Progenitor cell of endocrine pancreas (in vitro differentiated cells): ENCODE results near the gene TLK2. TPM values are rescaled to one million over a fixed set of nuclear protein-coding genes. Genes with fewer than 3 reads are reported as not detected.
"Not testable (repeated sequence)": the region's sequence is repeated elsewhere in the genome, so short reads cannot be mapped to it uniquely, and the experiment has no call there.

Source experiments
- DNase-seq: peaks from one replicate; pipeline ENCODE4 v3.0.0; 2021; ENCODE audit warnings: low spot score; ENCODE audit not compliant: unreplicated experiment
- H3K27ac Mint-ChIP-seq: 2 replicates; pipeline ENCODE4 v1.8.0; 2021; ENCODE audit warnings: mild to moderate bottlenecking, moderate library complexity, mixed read lengths
- H3K27me3 Mint-ChIP-seq: 2 replicates; pipeline ENCODE4 v1.8.0; 2021; ENCODE audit warnings: mixed read lengths
- H3K36me3 Mint-ChIP-seq: 2 replicates; pipeline ENCODE4 v1.8.0; 2022; ENCODE audit warnings: mixed read lengths; ENCODE audit not compliant: insufficient read depth
- H3K4me1 Mint-ChIP-seq: 2 replicates; pipeline ENCODE4 v1.8.0; 2021; ENCODE audit warnings: low read depth, mixed read lengths
- H3K4me3 Mint-ChIP-seq: 2 replicates; pipeline ENCODE4 v1.8.0; 2021; ENCODE audit warnings: low read depth, mild to moderate bottlenecking, moderate library complexity, mixed read lengths
- H3K9me3 Mint-ChIP-seq: 2 replicates; pipeline ENCODE4 v1.8.0; 2021; ENCODE audit warnings: low read depth, mixed read lengths
- CTCF ChIP-seq: fragments of 200-600 bp; sonication (generic); IDR thresholded peaks from one replicate; pipeline ENCODE4 v1.5.0; 2021; ENCODE audit warnings: antibody characterized with exemption, mild to moderate bottlenecking; ENCODE audit not compliant: unreplicated experiment
- total RNA-seq: library from RNA; stranded (reverse); gene quantifications from 2 replicates; pipeline ENCODE4 v1.2.1, GENCODE V29; 2021

TLK2 gene
- total RNA-seq, 1 donor from 2014 or later = 70.1 TPM

DNA sequence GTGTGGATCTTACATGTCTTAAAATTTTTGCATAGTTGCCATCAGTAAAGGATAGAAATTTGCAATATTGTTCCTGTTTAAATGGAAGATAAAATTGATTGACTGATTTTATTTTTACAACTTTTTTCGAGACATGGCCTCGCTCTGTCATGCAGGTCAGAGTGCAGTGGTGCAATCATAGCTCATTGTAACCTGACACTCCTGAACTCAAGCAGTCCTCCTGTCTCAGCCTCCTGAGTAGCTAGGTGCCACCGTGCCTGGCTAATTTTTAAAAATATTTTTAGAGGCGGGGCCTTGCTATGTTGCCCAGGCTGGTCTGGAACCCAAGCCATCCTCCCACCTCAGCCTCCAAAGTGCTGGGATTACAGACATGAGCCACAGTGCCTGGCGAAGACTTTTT, 42.7 kb downstream of the TLK2 start:
- not testable (repeated sequence) for H3K9me3 Mint-ChIP-seq, H3K4me1 Mint-ChIP-seq, DNase-seq, H3K27me3 Mint-ChIP-seq, H3K27ac Mint-ChIP-seq, H3K4me3 Mint-ChIP-seq
- H3K36me3 Mint-ChIP-seq = peaks cover 11% of the 10 kb centered on the region

DNA sequence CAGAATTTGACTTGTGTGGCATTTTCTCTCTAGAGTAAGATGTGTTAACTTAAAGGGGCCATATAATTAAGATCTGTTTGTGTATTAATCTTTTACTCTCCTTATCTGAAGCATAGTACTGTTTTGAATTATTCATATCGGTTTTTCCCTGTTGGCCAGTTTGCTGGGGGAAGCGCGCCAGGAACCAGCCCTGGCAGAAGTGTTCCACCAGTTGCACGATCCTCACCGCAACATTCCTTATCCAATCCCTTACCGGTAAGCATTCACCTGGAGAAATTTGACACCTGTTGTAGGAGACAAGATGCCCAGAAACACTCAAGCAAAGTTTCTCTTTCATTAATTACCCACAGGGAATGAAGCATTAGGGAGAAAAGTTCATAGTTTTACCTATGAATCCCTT, 45.5 kb downstream of the TLK2 start:
- not testable (repeated sequence) for H3K4me3 Mint-ChIP-seq, H3K9me3 Mint-ChIP-seq, DNase-seq, H3K4me1 Mint-ChIP-seq, H3K27me3 Mint-ChIP-seq, H3K27ac Mint-ChIP-seq
- peaks cover 16% of the 10 kb centered on the region for H3K36me3 Mint-ChIP-seq

GRCh38 chr17:62525317-62525716, 46.7 kb downstream of the TLK2 start:
- H3K4me3 Mint-ChIP-seq, H3K27ac Mint-ChIP-seq, DNase-seq, H3K4me1 Mint-ChIP-seq, H3K9me3 Mint-ChIP-seq, H3K27me3 Mint-ChIP-seq: not testable (repeated sequence)
- H3K36me3 Mint-ChIP-seq = peaks cover 18% of the 10 kb centered on the region

GRCh38 chr17:62530936-62531335, 52.3 kb downstream of the TLK2 start:
- not testable (repeated sequence) for DNase-seq, H3K9me3 Mint-ChIP-seq, H3K27me3 Mint-ChIP-seq, H3K4me3 Mint-ChIP-seq, H3K27ac Mint-ChIP-seq, H3K4me1 Mint-ChIP-seq
- H3K36me3 Mint-ChIP-seq = peaks cover 26% of the 10 kb centered on the region

DNA sequence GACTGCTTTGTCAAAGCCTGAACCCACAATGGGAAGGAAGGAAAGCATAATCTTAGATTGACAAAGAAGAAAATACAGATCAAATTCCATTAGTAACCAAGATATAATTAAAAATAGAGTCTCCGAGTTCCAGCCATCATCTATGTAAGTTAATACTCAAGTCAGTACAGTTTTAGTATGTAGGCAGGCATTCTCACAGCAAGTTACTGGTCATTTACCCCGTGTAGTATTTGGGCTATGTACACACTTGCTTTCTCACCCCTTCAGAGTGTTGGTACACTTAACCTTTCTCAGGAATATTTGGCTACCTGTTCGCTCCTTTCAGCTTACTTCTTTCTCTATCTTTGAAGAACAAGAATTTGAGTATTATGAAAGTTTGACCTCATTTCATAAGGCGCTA, 57.9 kb downstream of the TLK2 start:
- not testable (repeated sequence) for DNase-seq, H3K27ac Mint-ChIP-seq, H3K27me3 Mint-ChIP-seq, H3K9me3 Mint-ChIP-seq, H3K4me3 Mint-ChIP-seq
- Mint-ChIP-seq H3K4me1 (peaks cover 12% of the 10 kb centered on the region), H3K36me3 (peaks cover 26% of the 10 kb centered on the region)

DNA sequence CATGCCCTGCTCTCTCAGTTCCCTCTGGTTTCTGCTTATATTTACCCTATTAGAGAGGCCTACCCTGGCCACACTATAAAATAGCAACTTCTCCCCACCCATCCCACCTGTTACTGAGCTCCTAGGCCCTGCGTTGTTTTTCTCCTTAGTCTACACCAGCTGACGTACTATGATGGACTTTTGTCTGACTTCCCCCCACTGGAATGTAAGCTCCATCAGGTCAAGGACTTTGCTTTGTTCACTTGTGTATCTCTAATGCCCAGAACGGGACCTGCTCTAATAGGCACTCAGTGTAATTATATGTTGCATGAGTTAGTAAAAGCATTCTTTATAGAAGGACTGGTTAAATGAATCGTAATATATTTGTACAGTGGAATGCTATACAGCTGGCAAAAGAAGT, 62.4 kb downstream of the TLK2 start:
- H3K4me1 Mint-ChIP-seq, H3K27me3 Mint-ChIP-seq, H3K27ac Mint-ChIP-seq, DNase-seq, H3K4me3 Mint-ChIP-seq, H3K9me3 Mint-ChIP-seq: not testable (repeated sequence)
- H3K36me3 Mint-ChIP-seq = peaks cover 31% of the 10 kb centered on the region

- H3K9me3 Mint-ChIP-seq, H3K27me3 Mint-ChIP-seq, H3K4me3 Mint-ChIP-seq, DNase-seq, H3K4me1 Mint-ChIP-seq: not testable (repeated sequence)
- Mint-ChIP-seq H3K36me3 (peaks cover 25% of the 10 kb centered on the region), H3K27ac (peak overlapping the region; percentile 9)
Measured at GRCh38 chr17:62543278-62543775, 64.7 kb downstream of the TLK2 start.

DNA sequence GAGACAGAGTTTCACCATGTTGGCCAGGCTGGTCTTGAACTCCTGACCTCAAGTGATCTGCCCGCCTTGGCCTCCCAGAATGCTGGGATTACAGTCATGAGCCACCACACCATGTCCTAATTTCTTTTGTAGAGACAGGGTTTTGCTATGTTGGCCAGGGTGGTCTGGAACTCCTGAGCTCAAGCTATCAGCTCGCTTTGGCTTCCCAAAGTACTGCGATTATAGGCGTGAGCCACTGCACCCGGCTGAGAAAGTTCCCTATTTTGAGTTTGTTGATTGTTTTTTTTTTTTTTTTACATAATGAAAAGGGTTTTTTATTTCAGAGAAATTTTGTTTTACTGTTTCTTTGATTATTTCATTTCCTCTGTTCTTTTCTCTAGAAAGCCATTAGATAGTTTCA, 67.4 kb downstream of the TLK2 start:
- not testable (repeated sequence) for H3K27me3 Mint-ChIP-seq, H3K27ac Mint-ChIP-seq, H3K9me3 Mint-ChIP-seq, DNase-seq, H3K4me1 Mint-ChIP-seq, H3K4me3 Mint-ChIP-seq
- H3K36me3 Mint-ChIP-seq = peaks cover 14% of the 10 kb centered on the region

DNA sequence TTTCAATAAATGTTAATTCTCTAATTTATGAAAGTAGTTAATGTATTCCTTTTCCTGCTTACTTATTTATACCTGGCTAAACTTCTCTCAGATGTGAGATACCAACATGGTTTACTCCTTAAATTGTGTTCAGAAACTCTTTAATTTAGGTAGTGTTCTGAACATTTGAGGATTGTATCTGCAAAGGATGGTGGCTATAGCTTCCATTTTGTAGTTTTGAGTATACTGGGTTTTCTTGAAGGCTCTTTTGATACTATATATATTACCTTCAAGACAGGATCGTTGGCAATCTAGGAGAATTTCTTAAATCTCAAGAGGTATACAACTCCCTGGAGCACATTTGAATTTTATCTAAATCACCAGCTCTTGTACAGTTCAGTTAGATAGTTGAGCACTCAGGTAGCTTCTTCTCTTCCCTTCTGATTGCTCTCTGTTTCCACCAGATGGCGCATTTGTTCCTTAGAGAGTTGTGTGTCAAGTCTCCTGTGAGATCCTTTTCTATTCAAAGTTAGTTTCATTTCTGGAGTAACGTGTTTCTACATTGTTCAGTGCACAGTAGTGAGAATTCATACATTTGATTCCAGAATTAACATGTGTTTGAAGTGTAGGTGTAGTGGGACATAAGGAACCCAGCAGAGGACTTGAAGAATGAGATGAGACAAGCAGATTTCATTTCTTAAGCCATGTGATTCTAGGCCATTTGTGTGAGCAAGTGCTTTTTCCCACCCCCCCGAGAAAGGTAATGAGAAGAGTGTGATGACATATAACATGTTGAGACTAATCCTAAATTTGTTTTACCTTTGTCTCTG, 74.4 kb downstream of the TLK2 start:
- peak overlapping the region; percentile 73 for H3K27ac Mint-ChIP-seq
- H3K27me3 Mint-ChIP-seq, H3K4me1 Mint-ChIP-seq, H3K36me3 Mint-ChIP-seq, DNase-seq, H3K4me3 Mint-ChIP-seq, H3K9me3 Mint-ChIP-seq: not testable (repeated sequence)
- TF ChIP-seq CTCF = peak; percentile 58

GRCh38 chr17:62557532-62557931, 78.9 kb downstream of the TLK2 start:
- peaks cover 14% of the 10 kb centered on the region for H3K36me3 Mint-ChIP-seq
- not testable (repeated sequence) for H3K9me3 Mint-ChIP-seq, DNase-seq, H3K27me3 Mint-ChIP-seq, H3K4me1 Mint-ChIP-seq, H3K4me3 Mint-ChIP-seq
- H3K27ac Mint-ChIP-seq = peak overlapping the region; percentile 33

GRCh38 chr17:62558941-62559340, 80.3 kb downstream of the TLK2 start:
- H3K27ac Mint-ChIP-seq, H3K27me3 Mint-ChIP-seq, H3K4me3 Mint-ChIP-seq, DNase-seq, H3K4me1 Mint-ChIP-seq, H3K9me3 Mint-ChIP-seq: not testable (repeated sequence)
- peaks cover 14% of the 10 kb centered on the region for H3K36me3 Mint-ChIP-seq

- not testable (repeated sequence) for H3K4me1 Mint-ChIP-seq, H3K27me3 Mint-ChIP-seq, H3K27ac Mint-ChIP-seq, H3K9me3 Mint-ChIP-seq, DNase-seq, H3K4me3 Mint-ChIP-seq
- peaks cover 23% of the 10 kb centered on the region for H3K36me3 Mint-ChIP-seq
Measured at GRCh38 chr17:62560971-62561370, 82.3 kb downstream of the TLK2 start.
